Panc1 (cell line): ENCODE measurements around the gene ONECUT3. TPM values are rescaled to one million over a fixed set of nuclear protein-coding genes. Genes with fewer than 3 reads are reported as not detected.

ENCODE experiments used
- ATAC-seq: fragments of 200-7000 bp; cut with Tn5 transposase; 2 replicates; pipeline ENCODE4 v1.9.1; 2020; ENCODE audit warnings: mild to moderate bottlenecking, moderate library complexity
- BruUV-seq: library from RNA; stranded (reverse); fragments of 400-500 nt; replicated peaks from 2 replicates; lab custom pipeline; 2021; lab: Mats Ljungman, UMichigan
- CTCF ChIA-PET: fragments of 300-600 bp; sonication (Branson Sonifier 250); formaldehyde crosslinking; loops from one replicate; lab custom pipeline; 2022; ENCODE audit warnings: antibody characterized with exemption; lab: Charles Lee
- POLR2A ChIA-PET: fragments of 300-600 bp; sonication (Branson Sonifier 250); formaldehyde crosslinking; loops from one replicate; lab custom pipeline; 2022; ENCODE audit warnings: antibody characterized with exemption; lab: Charles Lee
- DNase-seq: peaks from one replicate; pipeline ENCODE4 v3.0.0-alpha.2; 2010; ENCODE audit warnings: low read depth, low spot score
- H3K27ac ChIP-seq: 2 replicates; pipeline ENCODE4 v1.5.1; 2011; ENCODE audit warnings: mild to moderate bottlenecking, low read length, inconsistent platforms
- H3K27me3 ChIP-seq: fragments of 200-500 bp; sonication (Bioruptor generic); 2 replicates; pipeline ENCODE4 v1.6.0; 2014; ENCODE audit warnings: low read length, inconsistent platforms; ENCODE audit not compliant: control insufficient read depth, insufficient read depth
- H3K36me3 ChIP-seq: fragments of 200-500 bp; sonication (Bioruptor generic); 2 replicates; pipeline ENCODE4 v1.5.1; 2014; ENCODE audit warnings: inconsistent platforms, mild to moderate bottlenecking, low read length, moderate library complexity; ENCODE audit not compliant: control insufficient read depth, insufficient read depth
- H3K4me1 ChIP-seq: 2 replicates; pipeline ENCODE4 v1.5.1; 2011; ENCODE audit warnings: inconsistent platforms, mild to moderate bottlenecking, low read length, moderate library complexity; ENCODE audit not compliant: control insufficient read depth, insufficient read depth
- H3K4me3 ChIP-seq, 2 experiments: 2 replicates each; pipeline ENCODE4 v1.5.1; 2011 to 2012; ENCODE audit warnings: low read depth in 2 of 2, low read length in 2 of 2, mild to moderate bottlenecking in 2 of 2, inconsistent platforms in 1 of 2, moderate library complexity in 1 of 2
- H3K9me3 ChIP-seq: fragments of 200-500 bp; sonication (Bioruptor generic); 2 replicates; pipeline ENCODE4 v1.5.1; 2014; ENCODE audit warnings: low read depth, mild to moderate bottlenecking, inconsistent platforms, low read length, moderate library complexity; ENCODE audit not compliant: control insufficient read depth, insufficient read depth
- POLR2AphosphoS5 ChIP-seq: IDR thresholded peaks from 2 replicates; pipeline ENCODE4 v1.6.1; 2012; ENCODE audit warnings: mild to moderate bottlenecking, low read depth, low read length, moderate library complexity
- REST ChIP-seq, 2 experiments: IDR thresholded peaks; 2 replicates each; pipeline ENCODE4 v1.6.1; 2011 to 2012; ENCODE audit warnings: low read depth in 2 of 2, control low read depth in 1 of 2, low read length in 1 of 2, mild to moderate bottlenecking in 1 of 2, moderate library complexity in 1 of 2; ENCODE audit not compliant: insufficient read depth in 1 of 2
- SIN3A ChIP-seq: IDR thresholded peaks from 2 replicates; pipeline ENCODE4 v1.6.1; 2012; ENCODE audit warnings: low read depth, mild to moderate bottlenecking, low read length, moderate library complexity, borderline replicate concordance; ENCODE audit not compliant: insufficient read depth
- TCF7L2 ChIP-seq: IDR thresholded peaks from 2 replicates; pipeline ENCODE4 v1.6.1; 2011; ENCODE audit warnings: mild to moderate bottlenecking, low read depth, low read length, inconsistent platforms
- in situ Hi-C: cut with HindIII; loops from 2 replicates; pipeline ENCODE4 v1.10.0; 2016; ENCODE audit warnings: low sequenced_read_pairs, low pct_unique_long_range_greater_than_20kb
- intact Hi-C: fragments of 100-400 bp; cut with micrococcal nuclease; formaldehyde crosslinking; loops from one replicate; pipeline ENCODE4 v1.10.0; 2022; ENCODE audit not compliant: unreplicated experiment
- total RNA-seq: library from RNA; stranded (reverse); gene quantifications from one replicate; pipeline ENCODE4 v1.2.1, GENCODE V29; 2021; ENCODE audit not compliant: unreplicated experiment
- TF ChIP-seq, protein P1 (sequence below): fragments of 450-650 bp; IDR thresholded peaks from 2 replicates; pipeline ENCODE4 v1.5.1; 2017; ENCODE audit warnings: mild to moderate bottlenecking

ONECUT3 gene
- total RNA-seq, 1 experiment from 2014 or later, result 16.5 TPM

GRCh38 chr19:1783354-1783753 lies 30.0 kb downstream of the ONECUT3 start:
- no TSS peak for BruUV-seq
- Histone ChIP-seq H3K4me3 (no peak overlapping the region), H3K4me1 (peaks cover 18% of the 10 kb centered on the region), H3K36me3 (no peaks in the 10 kb centered on the region), H3K9me3 (no peaks in the 10 kb centered on the region), H3K27ac (no peak overlapping the region), H3K27me3 (no peaks in the 10 kb centered on the region)
- in situ Hi-C loops, result no loop called here
- TF ChIP-seq POLR2AphosphoS5 (no peak), SIN3A (no peak), TCF7L2 (no peak), REST (IDR thresholded peaks at IDR 0.05; ENCODE audit: insufficient read depth in 1 of 2, low read depth in 2 of 2, low read length in 1 of 2) (no peak)
- TF ChIP-seq, protein P1, sequence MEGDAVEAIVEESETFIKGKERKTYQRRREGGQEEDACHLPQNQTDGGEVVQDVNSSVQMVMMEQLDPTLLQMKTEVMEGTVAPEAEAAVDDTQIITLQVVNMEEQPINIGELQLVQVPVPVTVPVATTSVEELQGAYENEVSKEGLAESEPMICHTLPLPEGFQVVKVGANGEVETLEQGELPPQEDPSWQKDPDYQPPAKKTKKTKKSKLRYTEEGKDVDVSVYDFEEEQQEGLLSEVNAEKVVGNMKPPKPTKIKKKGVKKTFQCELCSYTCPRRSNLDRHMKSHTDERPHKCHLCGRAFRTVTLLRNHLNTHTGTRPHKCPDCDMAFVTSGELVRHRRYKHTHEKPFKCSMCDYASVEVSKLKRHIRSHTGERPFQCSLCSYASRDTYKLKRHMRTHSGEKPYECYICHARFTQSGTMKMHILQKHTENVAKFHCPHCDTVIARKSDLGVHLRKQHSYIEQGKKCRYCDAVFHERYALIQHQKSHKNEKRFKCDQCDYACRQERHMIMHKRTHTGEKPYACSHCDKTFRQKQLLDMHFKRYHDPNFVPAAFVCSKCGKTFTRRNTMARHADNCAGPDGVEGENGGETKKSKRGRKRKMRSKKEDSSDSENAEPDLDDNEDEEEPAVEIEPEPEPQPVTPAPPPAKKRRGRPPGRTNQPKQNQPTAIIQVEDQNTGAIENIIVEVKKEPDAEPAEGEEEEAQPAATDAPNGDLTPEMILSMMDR, result no peak
- intact Hi-C loops, result no loop called here
- DNase-seq (no peak), ATAC-seq (no peak)
- ChIA-PET POLR2A (no interaction called here), CTCF (no interaction called here)

DNA sequence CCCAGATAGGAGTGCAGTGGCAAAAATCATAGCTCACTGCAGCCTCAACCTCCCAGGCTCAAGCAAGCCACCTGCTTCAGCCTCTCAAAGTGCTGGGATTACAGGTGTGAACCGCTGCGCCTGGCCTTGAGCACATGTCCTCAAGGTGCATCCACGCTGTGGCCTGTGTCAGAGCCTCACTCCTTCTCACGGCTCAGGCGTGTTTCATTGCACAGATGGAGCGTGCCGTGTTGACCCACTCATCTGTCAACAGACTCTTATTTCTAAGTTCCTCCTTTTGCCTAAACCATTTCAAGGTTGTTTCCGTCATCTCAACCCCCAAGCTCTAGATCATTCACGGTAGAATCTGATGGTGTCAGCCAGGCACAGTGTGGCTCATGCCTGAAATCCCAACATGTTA lies 30.6 kb downstream of the ONECUT3 start:
- TF ChIP-seq TCF7L2 (no peak), SIN3A (no peak), REST (IDR thresholded peaks at IDR 0.05; ENCODE audit: insufficient read depth in 1 of 2, low read depth in 2 of 2, low read length in 1 of 2) (no peak), POLR2AphosphoS5 (no peak)
- TF ChIP-seq, protein P1, result no peak
- peaks cover 18% of the 10 kb centered on the region for H3K4me1 ChIP-seq
- DNase-seq, result no peak
- H3K4me3 ChIP-seq, result no peak overlapping the region
- no peaks in the 10 kb centered on the region for H3K27me3 ChIP-seq
- no peak overlapping the region for H3K27ac ChIP-seq
- in situ Hi-C loops, result no loop called here
- ChIA-PET CTCF (no interaction called here), POLR2A (no interaction called here)
- no peak for ATAC-seq
- BruUV-seq, result no TSS peak
- H3K36me3 ChIP-seq, result no peaks in the 10 kb centered on the region
- intact Hi-C loops, result no loop called here
- no peaks in the 10 kb centered on the region for H3K9me3 ChIP-seq
